Fibroblast of pulmonary artery (primary cell): ENCODE results near the gene ME3.
A peak's percentile ranks its signal among the peaks of the same experiment; 100 is the strongest.

Experiments used
- DNase-seq: peaks from one replicate; pipeline ENCODE4 v3.0.0-alpha.2; 2010; ENCODE audit warnings: low read depth
- H3K4me3 ChIP-seq: replicated peaks from 2 replicates; pipeline ENCODE4 v1.5.1; 2011; ENCODE audit warnings: low read depth, mild to moderate bottlenecking, control low read depth, low read length, moderate library complexity
- TF ChIP-seq, protein P1 (sequence below): IDR thresholded peaks from 2 replicates; pipeline ENCODE4 v1.5.1; 2011; ENCODE audit warnings: mild to moderate bottlenecking, control low read depth, low read length, inconsistent platforms; ENCODE audit errors: missing control alignments

ME3 gene

DNA sequence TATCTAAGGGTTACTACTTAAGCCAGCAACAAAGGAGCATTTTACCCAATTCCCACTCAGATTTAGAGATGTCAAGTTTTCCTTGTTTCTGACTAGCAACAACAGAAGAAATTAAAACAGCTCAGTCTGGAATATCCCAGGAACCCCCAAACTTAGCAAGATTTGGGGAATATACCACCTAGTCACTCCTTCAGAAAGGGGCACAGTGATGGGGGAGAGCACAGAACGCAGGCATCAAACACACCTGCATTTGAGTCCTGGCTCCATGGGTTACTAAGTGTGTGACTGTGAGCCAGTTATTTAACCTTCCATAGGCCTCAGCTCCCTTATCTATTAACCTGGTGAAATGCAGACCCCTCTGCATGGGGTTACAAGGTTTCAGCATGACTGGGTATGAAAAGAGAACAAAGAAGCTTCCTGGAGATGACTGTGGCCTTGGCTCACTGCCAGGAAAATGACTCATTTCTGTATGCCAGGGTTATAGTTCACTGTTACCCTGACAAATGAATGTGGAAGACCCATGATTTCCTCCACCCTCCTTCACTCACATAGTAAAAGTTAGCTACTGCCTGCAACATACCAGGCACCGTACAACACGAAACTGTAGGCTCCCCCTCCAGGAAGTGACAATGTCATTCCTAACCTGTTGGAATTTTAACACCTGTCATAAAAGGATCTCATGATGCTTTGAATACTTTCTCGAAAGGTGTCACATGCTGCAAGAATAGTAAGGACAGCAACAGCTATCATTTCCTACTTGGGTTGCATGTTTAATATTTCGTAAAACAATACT, 79.6 kb downstream of the ME3 start:
- peak; percentile 91 for DNase-seq
- TF ChIP-seq, protein P1, sequence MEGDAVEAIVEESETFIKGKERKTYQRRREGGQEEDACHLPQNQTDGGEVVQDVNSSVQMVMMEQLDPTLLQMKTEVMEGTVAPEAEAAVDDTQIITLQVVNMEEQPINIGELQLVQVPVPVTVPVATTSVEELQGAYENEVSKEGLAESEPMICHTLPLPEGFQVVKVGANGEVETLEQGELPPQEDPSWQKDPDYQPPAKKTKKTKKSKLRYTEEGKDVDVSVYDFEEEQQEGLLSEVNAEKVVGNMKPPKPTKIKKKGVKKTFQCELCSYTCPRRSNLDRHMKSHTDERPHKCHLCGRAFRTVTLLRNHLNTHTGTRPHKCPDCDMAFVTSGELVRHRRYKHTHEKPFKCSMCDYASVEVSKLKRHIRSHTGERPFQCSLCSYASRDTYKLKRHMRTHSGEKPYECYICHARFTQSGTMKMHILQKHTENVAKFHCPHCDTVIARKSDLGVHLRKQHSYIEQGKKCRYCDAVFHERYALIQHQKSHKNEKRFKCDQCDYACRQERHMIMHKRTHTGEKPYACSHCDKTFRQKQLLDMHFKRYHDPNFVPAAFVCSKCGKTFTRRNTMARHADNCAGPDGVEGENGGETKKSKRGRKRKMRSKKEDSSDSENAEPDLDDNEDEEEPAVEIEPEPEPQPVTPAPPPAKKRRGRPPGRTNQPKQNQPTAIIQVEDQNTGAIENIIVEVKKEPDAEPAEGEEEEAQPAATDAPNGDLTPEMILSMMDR: no peak
- H3K4me3 ChIP-seq: no peak overlapping the region

- TF ChIP-seq, protein P1: no peak
- H3K4me3 ChIP-seq: no peak overlapping the region
- DNase-seq: no peak
These were observed 80.3 kb downstream of the ME3 start for GRCh38 chr11:86592047-86592591.

DNA sequence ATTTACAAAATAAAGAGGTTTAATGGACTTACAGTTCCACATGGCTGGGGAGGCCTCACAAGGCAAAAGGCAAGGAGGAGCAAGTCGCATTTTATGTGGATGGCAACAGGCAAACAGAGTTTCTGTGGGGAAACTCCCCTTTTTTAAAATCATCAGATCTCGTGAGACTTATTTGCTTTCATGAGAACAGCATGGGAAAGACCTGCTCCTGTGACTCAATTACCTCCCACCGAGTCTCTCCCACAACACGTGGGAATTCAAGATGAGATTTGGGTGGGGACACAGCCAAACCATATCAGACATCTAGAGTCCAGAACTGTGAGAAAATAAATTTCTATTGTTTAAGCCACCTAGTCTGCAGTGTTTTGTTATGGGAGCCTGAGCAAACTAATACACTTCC, 80.8 kb downstream of the ME3 start:
- no peak for DNase-seq
- no peak overlapping the region for H3K4me3 ChIP-seq
- TF ChIP-seq, protein P1: no peak

- no peak overlapping the region for H3K4me3 ChIP-seq
- TF ChIP-seq, protein P1: no peak
- DNase-seq: no peak
These were observed 82.4 kb downstream of the ME3 start for GRCh38 chr11:86589856-86590589.

GRCh38 chr11:86589204-86589603, 83.2 kb downstream of the ME3 start:
- no peak for DNase-seq
- H3K4me3 ChIP-seq: no peak overlapping the region
- TF ChIP-seq, protein P1: no peak

- H3K4me3 ChIP-seq: no peak overlapping the region
- no peak for DNase-seq
- TF ChIP-seq, protein P1: no peak
These were observed 83.8 kb downstream of the ME3 start for GRCh38 chr11:86588566-86589090.
